Limb (tissue), 2 donors: Measurements from ENCODE around the gene ATG3.
"Not testable (repeated sequence)": the region's sequence is repeated elsewhere in the genome, so short reads cannot be mapped to it uniquely, and the experiment has no call there.

Experiments
- DNase-seq, 2 donors: peaks; one replicate each; pipeline ENCODE4 v3.0.0-alpha.2; 2016; ENCODE audit errors: extremely low spot score in 2 of 2

ATG3 gene

DNA sequence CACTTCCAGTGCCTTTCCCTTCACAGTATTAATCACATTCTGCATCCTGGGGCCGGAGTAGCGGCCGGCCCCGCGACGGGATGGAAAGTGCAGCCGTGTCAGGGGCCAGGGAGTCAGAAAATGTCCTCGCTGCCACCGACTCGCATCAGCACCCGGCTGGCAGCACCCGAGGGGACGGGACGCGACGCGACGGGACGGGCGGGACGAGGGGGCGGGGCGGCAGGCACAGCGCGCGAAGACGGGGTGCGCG lies 353 bp downstream of the ATG3 start:
- no peak for DNase-seq

DNA sequence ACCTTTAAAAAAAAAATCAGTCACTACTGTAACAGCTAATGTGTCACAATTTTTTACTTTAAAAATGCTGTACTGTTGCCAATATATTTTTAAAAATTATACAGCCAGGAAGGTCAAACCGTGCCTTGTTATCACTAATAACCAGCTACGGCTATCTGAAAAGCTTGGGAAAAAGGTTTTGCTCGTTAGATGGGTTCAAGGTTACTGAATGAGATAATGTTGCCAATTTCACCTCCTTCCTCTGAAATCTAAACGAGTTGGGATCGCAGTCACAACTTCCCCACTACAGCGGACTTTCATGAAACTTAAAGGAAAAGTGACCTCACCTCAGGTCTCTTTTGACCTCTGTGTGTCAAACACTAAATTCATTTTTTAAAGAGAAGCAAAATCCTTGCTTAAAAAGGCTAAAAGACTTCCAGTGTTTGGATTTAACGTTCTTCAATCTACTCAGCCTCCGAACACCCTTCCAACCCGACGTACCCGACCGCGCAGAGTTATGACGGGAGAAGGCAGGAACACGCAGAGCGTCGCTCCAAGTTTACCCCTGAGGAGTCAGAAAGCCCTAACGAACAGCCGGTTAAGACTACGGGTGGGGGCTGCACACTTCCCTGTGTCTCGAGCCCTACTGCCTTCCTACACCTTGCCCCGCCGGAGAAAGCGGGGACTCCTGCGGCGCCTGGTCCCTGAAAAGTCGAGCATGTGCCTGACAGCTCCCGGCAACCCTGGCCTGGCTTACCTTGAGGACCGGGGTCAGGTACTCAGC lies 860 bp downstream of the ATG3 start:
- peak; percentile 57 to 79 for DNase-seq

DNA sequence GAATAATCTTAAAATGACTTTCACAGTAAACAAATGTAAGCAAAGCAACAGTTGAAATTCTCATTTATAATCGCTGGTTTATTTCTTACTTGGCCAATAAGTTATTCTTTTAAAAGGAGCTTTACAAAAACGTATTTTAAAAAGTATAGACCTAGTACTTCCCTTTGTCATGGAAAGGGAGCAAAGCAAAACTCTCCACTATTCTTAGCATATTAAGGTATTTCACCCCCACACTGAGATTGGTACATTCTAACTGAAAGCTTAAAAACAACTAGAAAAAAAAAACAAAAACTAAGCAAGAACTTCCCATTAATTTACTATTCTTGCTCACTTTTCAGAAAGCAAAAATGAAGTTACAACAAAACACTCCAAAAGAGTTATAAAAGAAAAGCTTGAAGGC lies 1.5 kb downstream of the ATG3 start:
- DNase-seq: no peak

DNA sequence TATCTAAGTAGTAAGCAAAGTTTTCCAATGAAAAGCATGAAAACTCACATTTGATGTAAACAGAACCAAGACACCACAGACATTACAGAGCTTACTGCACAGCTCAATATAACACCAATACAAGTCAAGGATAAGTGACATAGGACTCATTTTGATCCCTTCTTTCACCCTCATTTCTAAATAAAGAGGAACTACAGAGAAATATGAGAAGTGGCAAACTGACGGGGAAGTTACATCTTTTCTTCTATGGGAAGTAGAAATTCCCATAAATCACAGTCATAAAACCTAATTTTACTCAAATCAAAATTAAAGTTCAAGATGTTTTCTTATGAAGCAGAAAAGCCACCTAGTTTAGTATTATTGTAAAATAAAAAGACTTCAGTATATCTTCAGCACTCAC lies 3.8 kb downstream of the ATG3 start:
- DNase-seq: no peak

DNA sequence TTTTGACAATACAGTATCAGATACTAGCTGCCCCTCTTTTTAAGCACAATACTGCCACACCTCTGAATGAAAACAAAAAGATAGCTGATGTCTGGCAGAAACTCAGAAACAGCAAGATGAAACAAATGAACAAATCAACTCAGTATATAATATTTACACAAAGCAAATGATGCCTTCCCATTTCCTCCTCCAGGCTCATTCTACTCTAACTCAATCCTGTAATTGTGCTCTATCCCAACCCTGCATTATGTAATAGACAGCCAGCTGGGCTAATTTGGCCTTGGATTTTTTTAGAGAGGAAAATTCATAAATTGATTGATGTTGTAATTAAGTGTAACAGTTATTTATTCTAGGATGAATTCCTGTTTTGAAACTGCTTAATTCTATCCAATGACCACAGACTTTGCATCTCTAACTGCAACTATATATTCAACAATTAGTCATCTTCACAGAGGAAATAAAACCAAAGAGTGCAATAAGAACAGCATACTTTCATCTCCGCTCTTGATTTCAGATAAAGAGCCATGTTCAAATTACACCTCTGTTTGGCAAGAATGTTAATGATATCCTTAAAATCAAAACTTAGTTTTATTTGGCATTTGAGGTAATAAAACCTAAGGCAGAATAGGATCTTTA lies 6.1 kb downstream of the ATG3 start:
- DNase-seq: no peak

DNA sequence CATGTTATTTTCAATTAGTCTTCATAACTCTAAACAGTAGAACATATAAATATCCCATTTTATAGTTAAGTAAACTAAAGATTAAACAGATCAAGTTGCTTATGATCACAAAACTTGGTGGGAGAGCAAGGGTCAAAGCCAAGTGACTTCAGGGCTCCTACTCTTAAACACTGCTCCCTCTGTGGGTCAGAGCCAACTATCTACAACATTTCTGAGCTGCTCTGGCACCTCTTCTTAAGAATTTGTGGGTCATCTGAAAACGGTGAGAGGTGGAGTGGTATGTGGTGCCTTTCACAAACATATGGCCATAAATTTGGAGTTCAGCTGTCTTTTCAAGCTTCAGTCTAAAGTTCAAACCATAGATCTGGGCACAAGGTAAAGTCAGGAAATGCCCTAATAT lies 10.9 kb downstream of the ATG3 start:
- DNase-seq: no peak

DNA sequence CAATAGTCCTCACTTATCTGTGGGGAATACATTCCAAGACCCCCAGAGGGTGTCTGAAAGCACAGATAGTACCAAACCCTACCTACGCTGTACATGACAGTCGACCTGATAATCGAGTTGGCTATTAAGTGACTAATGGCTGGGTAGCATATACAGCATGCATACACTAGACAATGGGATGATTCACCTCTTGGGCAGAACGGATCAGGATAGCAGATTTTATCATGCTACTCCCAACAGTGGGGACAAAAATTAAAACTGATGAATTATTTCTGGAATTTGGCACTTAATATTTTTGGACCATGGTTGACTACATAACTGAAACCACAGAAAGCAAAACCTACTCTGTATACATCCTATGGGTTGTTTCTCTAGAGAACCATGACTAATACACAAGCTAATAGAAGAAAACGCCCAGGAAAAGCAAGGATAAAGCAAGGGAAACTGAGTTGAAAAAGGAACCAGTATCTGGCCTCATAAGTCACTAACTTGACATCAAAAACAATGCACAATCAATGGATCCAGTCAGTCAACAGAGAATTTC lies 15.5 kb downstream of the ATG3 start:
- no peak for DNase-seq

DNA sequence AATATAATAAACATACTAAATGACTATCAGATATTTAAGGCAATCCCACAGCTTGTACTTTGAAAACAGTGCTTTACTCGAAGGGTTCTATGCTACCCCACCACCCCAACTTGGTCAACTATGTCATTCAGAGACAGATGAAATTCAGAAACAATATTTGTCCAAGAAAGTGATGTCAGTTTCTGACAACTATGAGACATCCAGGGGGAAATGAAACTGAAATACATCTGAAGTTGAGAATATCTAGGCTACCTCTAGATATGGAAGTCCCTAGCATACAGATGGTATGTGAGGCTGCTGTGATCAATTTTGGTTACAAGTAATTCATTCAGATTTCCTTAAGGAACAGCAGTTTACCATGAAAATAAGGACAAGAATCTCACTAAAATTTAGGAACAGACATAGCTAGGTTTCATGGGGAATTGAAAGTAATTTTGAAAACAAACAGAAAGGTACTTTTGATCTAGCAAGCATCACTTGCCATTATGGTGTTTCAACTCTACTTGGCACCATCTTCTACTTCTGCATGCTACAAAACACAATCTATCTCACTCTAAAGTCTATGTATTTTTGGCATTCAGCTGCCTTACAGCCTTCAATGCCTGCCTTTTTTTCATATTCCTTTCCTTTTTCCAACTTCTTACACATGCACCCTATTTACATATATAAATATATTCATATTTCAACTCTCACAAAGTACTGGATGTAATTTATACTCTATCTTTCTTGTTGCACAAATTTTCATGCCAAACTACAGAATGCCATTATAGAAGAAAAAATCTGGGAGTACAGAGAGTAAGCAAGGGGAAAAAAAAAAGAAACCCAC lies 21.7 kb downstream of the ATG3 start:
- DNase-seq: no peak

DNA sequence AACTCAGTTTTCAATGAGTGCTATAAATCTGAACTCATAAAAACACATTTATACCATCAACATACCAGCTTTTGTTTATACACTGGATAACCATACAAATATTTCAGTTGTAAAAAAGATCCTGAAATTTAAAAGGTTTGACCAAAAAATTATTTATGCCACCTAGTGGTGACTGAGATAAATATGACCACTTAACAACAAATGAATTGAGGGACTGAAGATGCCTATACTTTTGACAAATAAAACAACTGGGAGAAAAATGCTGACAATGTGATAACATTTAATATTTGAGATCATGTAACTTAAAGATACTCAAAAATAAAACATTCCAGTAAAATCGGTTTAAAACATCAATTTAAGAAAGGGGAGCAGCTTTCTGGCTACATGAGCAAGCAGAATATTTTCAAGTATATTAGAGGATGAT lies 30.4 kb downstream of the ATG3 start:
- peak in 1 of 2 donors; percentile 28 for DNase-seq

DNA sequence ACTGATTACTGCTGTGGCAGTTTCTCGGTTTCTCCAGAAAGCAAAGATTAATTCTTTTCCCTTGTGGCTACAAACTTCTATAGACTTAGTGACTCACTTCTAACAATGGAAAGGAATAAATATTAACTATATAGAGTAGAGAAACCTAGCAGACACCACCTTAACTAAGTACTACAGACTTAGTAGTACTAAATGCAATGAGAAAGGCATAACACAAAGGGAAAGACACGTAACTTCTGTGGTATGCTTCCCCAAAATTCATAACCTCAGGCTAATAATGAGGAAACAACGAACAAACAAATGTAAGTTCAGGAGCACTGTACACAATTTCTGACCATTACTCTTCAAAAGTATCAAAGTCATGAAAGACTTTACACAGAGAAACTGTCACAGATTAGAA lies 31.2 kb downstream of the ATG3 start:
- DNase-seq: no peak

DNA sequence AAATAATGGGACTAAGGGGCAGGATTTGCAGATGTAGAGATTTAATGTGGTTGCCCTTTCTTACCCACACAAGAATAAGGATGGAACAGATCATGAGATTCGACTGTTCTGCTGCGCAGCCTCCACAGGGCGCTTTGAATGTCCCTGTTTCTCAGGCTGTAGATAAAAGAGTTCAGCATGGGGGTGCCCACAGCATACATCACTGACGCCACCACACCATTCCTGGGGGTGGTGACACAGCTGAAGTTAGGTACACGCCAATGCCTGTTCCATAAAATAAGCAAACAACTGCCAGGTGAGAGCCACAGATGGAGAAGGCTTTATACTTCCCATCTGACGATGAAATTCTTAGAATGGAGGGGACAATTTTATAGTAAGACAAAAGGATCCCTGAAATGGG lies 37.6 kb downstream of the ATG3 start:
- DNase-seq: not testable (repeated sequence)

DNA sequence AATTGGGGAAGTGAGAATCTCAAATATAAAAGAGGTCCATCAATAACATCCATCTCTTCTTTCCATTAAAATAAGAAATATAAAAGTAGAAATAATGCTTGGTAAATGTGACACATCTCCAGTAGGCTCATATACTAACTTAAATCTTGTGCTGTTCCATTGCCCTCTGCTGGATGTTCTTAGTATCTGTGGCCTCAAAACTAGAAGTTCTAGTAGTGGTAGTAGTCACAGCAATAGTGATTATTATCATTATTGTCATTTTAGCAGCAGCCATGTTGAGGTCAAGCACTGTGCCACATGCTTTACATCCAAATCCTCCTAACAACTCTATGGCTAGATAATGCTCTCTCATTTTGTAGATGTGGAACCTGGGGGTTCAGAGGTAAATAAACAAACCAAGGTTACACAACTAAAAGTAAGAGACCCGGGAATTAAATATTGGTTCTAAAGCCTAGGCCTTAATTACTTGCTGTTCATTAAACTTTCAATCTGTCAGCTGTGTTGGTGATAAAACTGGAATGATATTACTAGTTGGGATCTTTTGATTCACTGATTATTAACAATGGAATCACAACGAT lies 42.2 kb downstream of the ATG3 start:
- DNase-seq: peak in 1 of 2 donors; percentile 82

DNA sequence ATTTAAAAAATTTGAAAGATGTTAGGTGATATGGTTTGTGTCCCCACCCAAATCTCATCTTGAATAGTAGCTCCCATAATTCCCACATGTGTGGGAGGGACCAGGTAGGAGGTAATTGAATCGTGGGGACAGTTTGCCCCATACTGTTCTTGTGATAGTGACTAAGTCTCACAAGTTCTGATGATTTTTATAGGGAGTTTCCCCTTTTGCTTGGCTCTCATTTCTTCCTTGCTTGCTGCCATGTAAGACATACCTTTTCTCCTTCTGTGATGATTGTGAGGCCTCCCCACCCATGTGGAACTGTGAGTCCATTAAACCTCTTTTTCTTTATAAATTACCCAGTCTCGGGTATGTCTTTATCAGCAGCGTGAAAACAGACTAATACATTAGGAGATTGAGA lies 42.8 kb downstream of the ATG3 start:
- not testable (repeated sequence) for DNase-seq

DNA sequence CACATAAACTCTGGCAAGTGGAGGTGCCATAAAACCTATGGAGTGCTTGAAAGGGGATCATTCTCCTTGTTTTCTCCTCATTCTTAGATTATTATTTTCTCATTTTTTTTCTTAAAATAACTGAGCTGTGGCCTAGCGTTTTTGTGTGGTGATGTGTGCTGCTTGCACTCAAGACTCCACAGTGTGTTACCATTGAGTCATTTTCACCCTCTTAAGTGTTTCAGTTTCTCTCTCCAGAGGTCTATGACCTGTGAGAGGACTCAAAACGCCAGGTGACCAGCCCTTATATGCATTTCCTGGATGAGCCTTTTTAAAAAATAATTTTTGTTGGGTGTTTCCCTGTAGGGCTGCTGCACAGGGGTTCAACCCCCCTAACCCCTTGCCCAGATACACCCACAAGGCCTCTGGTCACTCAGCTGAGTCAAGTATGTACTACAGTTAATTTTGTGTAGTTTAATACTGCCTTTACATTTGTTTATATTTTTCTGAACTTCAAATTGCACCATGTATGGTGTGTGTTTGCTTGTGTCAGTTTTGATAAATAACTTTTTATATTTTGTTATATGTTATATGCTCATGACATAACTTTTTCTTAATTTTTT lies 47.1 kb downstream of the ATG3 start:
- no peak for DNase-seq

DNA sequence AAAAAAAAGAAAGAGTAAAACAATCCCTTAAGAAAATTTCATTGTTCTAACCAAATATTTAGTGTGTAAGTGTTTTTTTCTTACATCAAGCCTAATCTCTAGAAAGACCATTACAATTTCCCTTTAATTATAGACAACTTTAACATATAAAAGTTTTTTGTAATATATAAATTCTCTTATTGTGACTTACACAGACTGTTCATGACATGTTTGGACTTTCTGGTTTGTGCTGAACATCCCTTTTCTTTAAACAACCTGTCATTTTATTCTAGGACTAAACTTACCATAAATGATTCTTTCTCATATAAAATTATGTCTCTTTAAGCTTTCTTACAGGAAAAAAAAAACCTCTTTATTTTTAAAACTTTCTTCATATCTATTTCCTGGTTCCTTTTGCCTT lies 49.4 kb downstream of the ATG3 start:
- no peak for DNase-seq

DNA sequence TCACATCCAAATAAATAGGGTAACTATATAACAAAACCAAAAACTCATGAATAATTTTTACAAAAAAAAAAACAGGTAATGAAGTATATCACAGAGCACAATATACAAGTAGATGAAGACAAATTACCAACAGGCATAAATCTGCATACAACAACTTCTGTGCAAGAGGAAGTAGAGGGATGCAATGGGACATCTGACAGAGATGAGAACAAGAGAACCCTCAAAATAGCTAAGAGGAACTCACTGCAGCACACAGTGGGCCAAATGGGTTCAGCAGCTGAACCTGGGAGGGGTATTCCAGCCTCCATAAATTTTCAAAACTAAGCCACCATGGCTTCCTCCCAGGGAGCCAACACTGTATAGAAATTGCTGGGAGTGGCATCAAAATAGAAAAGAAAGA lies 52.9 kb downstream of the ATG3 start:
- DNase-seq: no peak

DNA sequence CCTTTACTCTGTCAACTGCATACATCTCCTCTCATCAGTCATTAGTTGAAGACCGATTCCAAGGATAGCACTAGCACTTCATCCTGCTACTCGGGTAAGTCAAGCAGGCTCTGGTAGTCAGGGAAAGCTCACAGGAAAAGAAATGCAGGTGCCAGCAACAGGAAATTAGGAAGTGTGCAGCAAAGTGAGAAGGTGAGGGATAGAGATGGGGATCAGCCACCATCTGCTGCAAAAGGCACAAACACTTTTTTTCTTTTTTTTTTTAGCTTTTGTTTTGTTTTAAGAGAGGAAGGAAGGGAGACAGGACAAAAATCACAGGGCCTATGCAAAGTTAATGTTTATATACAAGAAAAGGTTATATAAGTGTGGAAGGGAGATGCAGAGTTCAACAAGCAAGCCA lies 53.5 kb downstream of the ATG3 start:
- DNase-seq: no peak

DNA sequence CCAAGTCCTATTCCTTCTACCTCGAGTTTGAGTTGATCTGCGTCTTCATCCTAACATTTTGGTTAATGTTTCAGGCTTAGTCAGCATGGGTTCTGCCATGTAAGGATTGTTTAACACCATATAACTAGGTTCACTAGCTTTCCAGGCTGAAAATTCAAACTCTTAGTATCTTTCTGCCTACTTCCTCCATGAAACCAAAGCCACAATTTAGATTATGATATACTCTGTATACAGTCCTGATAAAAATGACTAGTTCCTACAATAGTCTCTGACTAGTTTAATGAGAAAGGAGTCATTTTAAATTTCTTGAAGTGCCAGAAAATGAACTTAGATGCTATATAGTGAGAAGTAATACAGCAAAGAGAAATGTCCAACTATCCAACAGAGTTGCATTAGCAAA lies 55.9 kb downstream of the ATG3 start:
- DNase-seq: no peak

DNA sequence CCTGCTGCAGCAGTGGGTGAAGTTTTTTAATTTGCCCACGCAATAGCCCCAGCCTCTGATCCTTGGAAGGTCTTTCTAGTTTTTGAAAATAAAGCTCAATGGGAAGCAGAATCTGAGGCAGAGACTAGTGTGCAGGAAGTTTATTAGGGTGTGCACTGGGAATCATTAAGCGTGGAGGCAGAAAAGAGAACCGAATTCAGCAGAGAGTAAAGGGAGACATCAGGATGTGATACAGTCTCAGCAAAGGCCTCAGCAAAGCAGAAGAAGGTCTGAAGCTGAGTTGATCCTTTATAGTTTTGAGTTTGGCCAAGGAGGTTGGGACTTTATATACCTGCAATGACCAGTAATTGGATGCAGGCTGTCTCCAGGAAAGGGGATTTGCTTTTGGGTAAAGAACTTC lies 57.6 kb downstream of the ATG3 start:
- DNase-seq: no peak

DNA sequence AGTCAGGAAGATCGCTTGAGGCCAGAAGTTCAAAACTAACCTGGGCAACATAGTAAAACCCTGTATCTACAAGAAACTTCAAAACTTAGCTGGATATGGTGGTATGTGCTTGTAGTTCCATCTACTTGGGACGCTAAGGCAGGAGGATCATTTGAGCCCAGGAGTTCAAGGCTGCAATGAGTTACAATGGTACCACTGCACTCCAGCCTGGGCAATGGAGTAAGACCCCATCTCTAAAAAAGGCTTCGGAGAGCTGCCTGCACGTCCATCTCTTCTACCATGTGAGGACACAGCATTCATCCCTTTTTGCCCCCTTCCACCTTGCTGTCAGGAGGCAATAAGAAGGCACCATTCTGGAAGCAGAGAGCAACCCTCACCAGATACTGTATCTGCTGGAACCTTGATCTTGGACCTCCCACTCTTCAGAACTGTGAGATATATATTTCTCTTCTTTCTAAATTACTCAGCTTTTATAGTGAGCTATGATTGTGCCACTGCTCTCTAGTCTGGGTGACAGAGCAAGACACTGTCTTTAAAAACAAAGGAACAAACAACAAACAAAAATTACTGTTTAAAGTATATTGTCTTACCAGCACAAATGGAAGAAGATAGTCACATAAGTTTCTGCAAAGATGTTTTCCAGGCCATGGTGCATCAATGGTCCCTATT lies 58.3 kb downstream of the ATG3 start:
- DNase-seq: no peak

DNA sequence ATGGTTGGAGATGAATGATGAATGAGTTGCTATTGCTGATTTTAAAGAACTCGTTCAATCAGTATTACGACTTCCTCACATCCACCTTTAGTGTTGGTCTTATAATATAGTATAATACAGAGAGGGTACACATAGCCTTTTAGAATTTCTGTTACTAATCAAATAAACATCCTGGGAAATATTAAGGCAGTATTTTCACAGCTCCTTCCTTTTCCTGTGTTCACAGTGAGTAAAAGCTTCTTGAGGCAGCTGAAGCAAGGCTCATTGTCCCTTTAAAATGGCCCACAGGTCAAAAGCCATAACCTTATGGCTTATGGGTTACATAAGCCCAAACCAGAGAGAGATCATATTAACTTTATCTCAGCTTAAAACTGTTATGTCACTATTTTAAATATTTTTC lies 61.1 kb downstream of the ATG3 start:
- DNase-seq: no peak
